ENCODE measurements around the gene RASGRP1. TPM values are rescaled to one million over a fixed set of nuclear protein-coding genes. Genes with fewer than 3 reads are reported as not detected.

The RASGRP1 gene
- total and polyA plus RNA-seq, 3 donors from 2014 or later, result 4.4 to 9.2 (median 7.4) TPM

GRCh38 chr15:38577424-38577987, 12.9 kb upstream of the RASGRP1 start:
- H3K9me3 ChIP-seq, result no peaks in the 10 kb centered on the region
- no peak for DNase-seq
- H3K4me1 ChIP-seq, result no peaks in the 10 kb centered on the region
- no peak for TF ChIP-seq POLR2A (IDR thresholded peaks at IDR 0.05)
- TF ChIP-seq CTCF (IDR thresholded peaks at IDR 0.05), result no peak
- 88 to 94% methylated on average over 7 of the region's 7 CpGs for WGBS, 2 donors
- H3K36me3 ChIP-seq (ENCODE audit: low read depth, missing control alignments), result no peaks in the 10 kb centered on the region
- intact Hi-C loops (cut with DNase I; ENCODE audit: low total_unique reads), result no loop called here
- H3K27ac ChIP-seq, result no peak overlapping the region
- H3K4me3 ChIP-seq, result no peak overlapping the region
- H3K27me3 ChIP-seq, result no peaks in the 10 kb centered on the region

- Histone ChIP-seq H3K27ac (no peak overlapping the region), H3K27me3 (no peaks in the 10 kb centered on the region), H3K9me3 (no peaks in the 10 kb centered on the region), H3K4me1 (no peaks in the 10 kb centered on the region), H3K4me3 (no peak overlapping the region), H3K36me3 (ENCODE audit: low read depth, missing control alignments) (no peaks in the 10 kb centered on the region)
- WGBS, 2 donors, result 86 to 99% methylated on average over 3 of the region's 3 CpGs
- TF ChIP-seq POLR2A (IDR thresholded peaks at IDR 0.05) (no peak), CTCF (IDR thresholded peaks at IDR 0.05) (no peak)
- DNase-seq, result no peak
- intact Hi-C loops (cut with DNase I; ENCODE audit: low total_unique reads), result no loop called here
Measured at GRCh38 chr15:38576837-38577236, 12.2 kb upstream of the RASGRP1 start.

- H3K4me1 ChIP-seq, result no peaks in the 10 kb centered on the region
- no peak for TF ChIP-seq CTCF (IDR thresholded peaks at IDR 0.05)
- no peak for TF ChIP-seq POLR2A (IDR thresholded peaks at IDR 0.05)
- H3K4me3 ChIP-seq, result no peak overlapping the region
- intact Hi-C loops (cut with DNase I; ENCODE audit: low total_unique reads), result no loop called here
- no peak overlapping the region for H3K27ac ChIP-seq
- H3K36me3 ChIP-seq (ENCODE audit: low read depth, missing control alignments), result no peaks in the 10 kb centered on the region
- 81 to 90% methylated on average over 1 of the region's 1 CpG for WGBS, 2 donors
- H3K9me3 ChIP-seq, result no peaks in the 10 kb centered on the region
- no peak for DNase-seq
- no peaks in the 10 kb centered on the region for H3K27me3 ChIP-seq
Measured at GRCh38 chr15:38576261-38576660, 11.6 kb upstream of the RASGRP1 start.

- Histone ChIP-seq H3K36me3 (ENCODE audit: low read depth, missing control alignments) (no peaks in the 10 kb centered on the region), H3K27me3 (no peaks in the 10 kb centered on the region), H3K4me1 (no peaks in the 10 kb centered on the region), H3K9me3 (no peaks in the 10 kb centered on the region), H3K4me3 (peak overlapping the region; percentile 53 to 68), H3K27ac (no peak overlapping the region)
- no peak for TF ChIP-seq CTCF (IDR thresholded peaks at IDR 0.05)
- TF ChIP-seq POLR2A (IDR thresholded peaks at IDR 0.05), result no peak
- DNase-seq, result peak; percentile 19
- 35 to 51% methylated on average over 4 to 16 of the region's 16 CpGs for WGBS, 2 donors
- intact Hi-C loops (cut with DNase I; ENCODE audit: low total_unique reads), result no loop called here
Measured at GRCh38 chr15:38565287-38565670, 665 bp upstream of the RASGRP1 start.

All from testis (tissue), 3 donors.